ENCODE results near the gene FAF1. TPM values are rescaled to one million over a fixed set of nuclear protein-coding genes. Genes with fewer than 3 reads are reported as not detected.

FAF1 gene
- total RNA-seq, 1 donor from 2014 or later = 46.4 TPM

GRCh38 chr1:50605186-50605875, 354.7 kb downstream of the FAF1 start:
- no peak overlapping the region for H3K27ac ChIP-seq
- intact Hi-C loops (cut with DNase I) = no loop called here
- H3K4me1 ChIP-seq = peaks cover 4% of the 10 kb centered on the region
- H3K4me3 ChIP-seq = no peak overlapping the region
- peak; percentile 34 for TF ChIP-seq CTCF (IDR thresholded peaks at IDR 0.05)
- H3K36me3 ChIP-seq = no peaks in the 10 kb centered on the region
- no peaks in the 10 kb centered on the region for H3K9me3 ChIP-seq
- ATAC-seq (peak; percentile 76), DNase-seq (no peak)
- H3K27me3 ChIP-seq = no peaks in the 10 kb centered on the region

GRCh38 chr1:50604580-50604979, 355.5 kb downstream of the FAF1 start:
- no peaks in the 10 kb centered on the region for H3K36me3 ChIP-seq
- TF ChIP-seq CTCF (IDR thresholded peaks at IDR 0.05) = no peak
- intact Hi-C loops (cut with DNase I) = no loop called here
- no peak overlapping the region for H3K4me3 ChIP-seq
- no peaks in the 10 kb centered on the region for H3K9me3 ChIP-seq
- H3K27ac ChIP-seq = no peak overlapping the region
- peaks cover 4% of the 10 kb centered on the region for H3K4me1 ChIP-seq
- no peaks in the 10 kb centered on the region for H3K27me3 ChIP-seq
- DNase-seq (no peak), ATAC-seq (no peak)

GRCh38 chr1:50603274-50604271, 356.5 kb downstream of the FAF1 start:
- no peaks in the 10 kb centered on the region for H3K27me3 ChIP-seq
- H3K9me3 ChIP-seq = no peaks in the 10 kb centered on the region
- H3K4me3 ChIP-seq = no peak overlapping the region
- H3K4me1 ChIP-seq = peaks cover 4% of the 10 kb centered on the region
- peak; percentile 37 for ATAC-seq
- H3K27ac ChIP-seq = no peak overlapping the region
- intact Hi-C loops (cut with DNase I) = no loop called here
- no peaks in the 10 kb centered on the region for H3K36me3 ChIP-seq
- DNase-seq = no peak
- no peak for TF ChIP-seq CTCF (IDR thresholded peaks at IDR 0.05)

GRCh38 chr1:50599546-50599945, 360.5 kb downstream of the FAF1 start:
- H3K9me3 ChIP-seq = no peaks in the 10 kb centered on the region
- H3K36me3 ChIP-seq = no peaks in the 10 kb centered on the region
- TF ChIP-seq CTCF (IDR thresholded peaks at IDR 0.05) = no peak
- no peak for DNase-seq
- H3K27me3 ChIP-seq = no peaks in the 10 kb centered on the region
- ATAC-seq = no peak
- peaks cover 3% of the 10 kb centered on the region for H3K4me1 ChIP-seq
- H3K27ac ChIP-seq = no peak overlapping the region
- intact Hi-C loops (cut with DNase I) = no loop called here
- H3K4me3 ChIP-seq = no peak overlapping the region

- no peak overlapping the region for H3K4me3 ChIP-seq
- no peaks in the 10 kb centered on the region for H3K4me1 ChIP-seq
- no peaks in the 10 kb centered on the region for H3K9me3 ChIP-seq
- no peaks in the 10 kb centered on the region for H3K36me3 ChIP-seq
- no peak for DNase-seq
- TF ChIP-seq CTCF (IDR thresholded peaks at IDR 0.05) = no peak
- no peak for ATAC-seq
- intact Hi-C loops (cut with DNase I) = no loop called here
- H3K27me3 ChIP-seq = no peaks in the 10 kb centered on the region
- H3K27ac ChIP-seq = no peak overlapping the region
Observed at GRCh38 chr1:50595874-50596273, 364.2 kb downstream of the FAF1 start.
